Fibroblast of lung (primary cell): Measurements from ENCODE around the gene NEK6. TPM values are rescaled to one million over a fixed set of nuclear protein-coding genes. Genes with fewer than 3 reads are reported as not detected.

ENCODE experiments used
- DNase-seq, 2 donors: peaks; one replicate each; pipeline versions ENCODE4 v3.0.0 to v3.0.0-alpha.2; 2010; ENCODE audit warnings: low read depth in 2 of 2
- H2AFZ ChIP-seq: 2 replicates; pipeline ENCODE4 v1.5.1; 2012; ENCODE audit warnings: low read length, control low read depth, inconsistent platforms
- H3K27ac ChIP-seq: 2 replicates; pipeline ENCODE4 v1.5.1; 2011; ENCODE audit warnings: low read length, control low read depth; ENCODE audit not compliant: insufficient read depth
- H3K27me3 ChIP-seq: 2 replicates; pipeline ENCODE4 v1.5.1; 2011; ENCODE audit warnings: mild to moderate bottlenecking, low read length; ENCODE audit not compliant: control insufficient read depth, insufficient read depth
- H3K36me3 ChIP-seq: 2 replicates; pipeline ENCODE4 v1.5.1; 2011; ENCODE audit warnings: low read length; ENCODE audit not compliant: control insufficient read depth, insufficient read depth
- H3K4me1 ChIP-seq: 2 replicates; pipeline ENCODE4 v1.5.1; 2011; ENCODE audit warnings: low read length; ENCODE audit not compliant: control insufficient read depth, insufficient read depth; ENCODE audit errors: extremely low read depth
- H3K4me2 ChIP-seq: 2 replicates; pipeline ENCODE4 v1.5.1; 2011; ENCODE audit warnings: low read length, control low read depth; ENCODE audit not compliant: insufficient read depth; ENCODE audit errors: extremely low read depth
- H3K4me3 ChIP-seq, 4 experiments: fragments of 200-600 bp in 1 of 4; sonication (generic) in 1 of 4; replicated peaks in 1 of 4; 2 replicates each; pipeline ENCODE4 v1.5.1; 2011 to 2016; ENCODE audit warnings: low read length in 4 of 4, low read depth in 3 of 4, mild to moderate bottlenecking in 3 of 4, control low read depth in 2 of 4, inconsistent platforms in 1 of 4, mixed read lengths in 1 of 4; ENCODE audit not compliant: insufficient read depth in 1 of 4; ENCODE audit errors: control extremely low read depth in 1 of 4
- H3K79me2 ChIP-seq: 2 replicates; pipeline ENCODE4 v1.5.1; 2012; ENCODE audit warnings: mild to moderate bottlenecking, low read length, inconsistent platforms; ENCODE audit not compliant: control insufficient read depth, insufficient read depth
- H3K9ac ChIP-seq: 2 replicates; pipeline ENCODE4 v1.5.1; 2011; ENCODE audit warnings: mild to moderate bottlenecking, low read length, control low read depth; ENCODE audit not compliant: insufficient read depth
- H3K9me3 ChIP-seq: 2 replicates; pipeline ENCODE4 v1.5.1; 2012; ENCODE audit warnings: low read depth, low read length; ENCODE audit not compliant: control insufficient read depth, insufficient read depth
- H4K20me1 ChIP-seq: 2 replicates; pipeline ENCODE4 v1.5.1; 2011; ENCODE audit warnings: low read length; ENCODE audit not compliant: control insufficient read depth, insufficient read depth; ENCODE audit errors: extremely low read depth
- CTCF ChIP-seq, 2 donors: IDR thresholded peaks in 1 of 2; conservative IDR thresholded peaks in 1 of 2; 1 replicate in 1 of 2; 2 replicates in 1 of 2; pipeline ENCODE4 v1.5.1; 2011 to 2012; ENCODE audit warnings: low read length in 2 of 2, control low read depth in 1 of 2, inconsistent platforms in 1 of 2, low read depth in 1 of 2, mild to moderate bottlenecking in 1 of 2
- EZH2 ChIP-seq: IDR thresholded peaks from 2 replicates; pipeline ENCODE4 v1.5.1; 2012; ENCODE audit warnings: low read length, control low read depth, mild to moderate bottlenecking; ENCODE audit errors: missing control alignments
- polyA plus RNA-seq, 2 donors: library from polyadenylated mRNA; depleted of rRNA in 1 of 2; stranded (reverse) in 1 of 2; unstranded in 1 of 2; fragments of >200 nt; gene quantifications; 2 replicates each; pipeline ENCODE4 v1.2.1, GENCODE V29; 2011 to 2012; ENCODE audit warnings: missing spikeins in 1 of 2
- total RNA-seq: library from RNA; depleted of rRNA; stranded (reverse); fragments of >200 nt; gene quantifications from 2 replicates; pipeline ENCODE4 v1.2.1, GENCODE V29; 2014

The NEK6 gene
- total and polyA plus RNA-seq, 2 donors (not counting 1 experiment from before 2014, with no cell fraction given) = 71.2 to 71.4 TPM

- H3K79me2 ChIP-seq = no peaks in the 10 kb centered on the region
- H3K9me3 ChIP-seq = no peaks in the 10 kb centered on the region
- peaks cover 16% of the 10 kb centered on the region for H3K4me1 ChIP-seq
- no peak overlapping the region for H3K4me2 ChIP-seq
- no peak overlapping the region for H3K27ac ChIP-seq
- TF ChIP-seq EZH2 = no peak
- no peak for TF ChIP-seq CTCF (conservative IDR thresholded peaks at IDR 0.05 in 1 of 2, IDR thresholded peaks at IDR 0.05 in 1 of 2; ENCODE audit: low read depth in 1 of 2, low read length in 2 of 2)
- H3K4me3 ChIP-seq = no peak overlapping the region
- no peaks in the 10 kb centered on the region for H3K27me3 ChIP-seq
- no peaks in the 10 kb centered on the region for H4K20me1 ChIP-seq
- peaks cover 42% of the 10 kb centered on the region for H3K36me3 ChIP-seq
- no peak overlapping the region for H2AFZ ChIP-seq
- DNase-seq = no peak
- no peak overlapping the region for H3K9ac ChIP-seq
These were observed 86.7 kb downstream of the NEK6 start for GRCh38 chr9:124344291-124345050.

- H3K79me2 ChIP-seq = no peaks in the 10 kb centered on the region
- H3K9ac ChIP-seq = no peak overlapping the region
- no peaks in the 10 kb centered on the region for H3K9me3 ChIP-seq
- no peak overlapping the region for H2AFZ ChIP-seq
- H3K36me3 ChIP-seq = peaks cover 47% of the 10 kb centered on the region
- H3K27me3 ChIP-seq = no peaks in the 10 kb centered on the region
- H3K4me2 ChIP-seq = no peak overlapping the region
- H3K27ac ChIP-seq = no peak overlapping the region
- H3K4me3 ChIP-seq = no peak overlapping the region
- DNase-seq = no peak
- no peak for TF ChIP-seq EZH2
- TF ChIP-seq CTCF (conservative IDR thresholded peaks at IDR 0.05 in 1 of 2, IDR thresholded peaks at IDR 0.05 in 1 of 2; ENCODE audit: low read depth in 1 of 2, low read length in 2 of 2) = no peak
- H4K20me1 ChIP-seq = no peaks in the 10 kb centered on the region
- peaks cover 16% of the 10 kb centered on the region for H3K4me1 ChIP-seq
These were observed 87.3 kb downstream of the NEK6 start for GRCh38 chr9:124345063-124345462.

GRCh38 chr9:124345751-124346281 lies 88.1 kb downstream of the NEK6 start:
- Histone ChIP-seq H3K27ac (no peak overlapping the region), H3K9ac (no peak overlapping the region), H3K4me2 (no peak overlapping the region), H3K79me2 (no peaks in the 10 kb centered on the region), H3K4me3 (no peak overlapping the region), H2AFZ (no peak overlapping the region), H3K27me3 (no peaks in the 10 kb centered on the region), H3K4me1 (peaks cover 16% of the 10 kb centered on the region), H3K9me3 (no peaks in the 10 kb centered on the region), H3K36me3 (peaks cover 49% of the 10 kb centered on the region), H4K20me1 (no peaks in the 10 kb centered on the region)
- DNase-seq = no peak
- TF ChIP-seq CTCF (conservative IDR thresholded peaks at IDR 0.05 in 1 of 2, IDR thresholded peaks at IDR 0.05 in 1 of 2; ENCODE audit: low read depth in 1 of 2, low read length in 2 of 2) (no peak), EZH2 (no peak)
